ENCODE data around the gene COMMD4.
A peak's percentile ranks its signal among the peaks of the same experiment; 100 is the strongest.
"Not testable (repeated sequence)": the region's sequence is repeated elsewhere in the genome, so short reads cannot be mapped to it uniquely, and the experiment has no call there.

Gene COMMD4

DNA sequence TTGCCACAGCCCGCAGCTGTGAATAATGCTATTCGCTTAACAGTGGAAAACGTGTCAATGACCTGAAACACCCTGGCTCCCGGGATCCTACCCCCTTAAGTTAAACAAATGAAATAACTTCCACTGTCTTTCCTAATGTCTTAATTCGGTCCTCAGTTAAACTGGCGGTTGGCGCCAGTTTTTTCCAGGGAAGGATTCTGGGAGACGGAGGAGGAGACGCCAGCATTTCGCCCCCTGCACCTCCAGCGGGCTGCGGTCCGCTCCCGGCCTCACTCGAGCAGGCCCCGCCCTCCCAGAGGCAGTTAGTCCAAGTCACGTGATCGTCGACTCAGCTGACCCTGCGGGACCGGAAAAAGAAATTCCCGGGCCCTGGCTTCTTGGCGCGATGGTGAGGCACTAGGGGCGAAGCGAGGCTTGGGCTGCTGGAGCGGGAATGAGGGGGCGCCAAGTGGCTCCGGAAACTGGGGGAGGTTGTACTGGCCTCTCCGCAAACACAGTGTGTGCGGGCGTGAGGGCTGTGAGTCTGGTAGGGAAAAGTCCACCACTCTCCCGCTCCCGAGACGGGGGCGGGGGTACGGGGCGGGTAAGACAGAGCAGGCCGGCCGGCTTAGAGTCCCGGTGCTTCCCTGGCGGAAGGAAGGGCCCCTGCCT lies at the start of gene COMMD4:
TSS of gene COMMD4 (plus strand) at position 359 of the 651 bp plus-strand sequence. CDS start at position 386, 27 bp downstream.
- DNase-seq (ENCODE audit: low read depth) = peak; percentile 81

DNA sequence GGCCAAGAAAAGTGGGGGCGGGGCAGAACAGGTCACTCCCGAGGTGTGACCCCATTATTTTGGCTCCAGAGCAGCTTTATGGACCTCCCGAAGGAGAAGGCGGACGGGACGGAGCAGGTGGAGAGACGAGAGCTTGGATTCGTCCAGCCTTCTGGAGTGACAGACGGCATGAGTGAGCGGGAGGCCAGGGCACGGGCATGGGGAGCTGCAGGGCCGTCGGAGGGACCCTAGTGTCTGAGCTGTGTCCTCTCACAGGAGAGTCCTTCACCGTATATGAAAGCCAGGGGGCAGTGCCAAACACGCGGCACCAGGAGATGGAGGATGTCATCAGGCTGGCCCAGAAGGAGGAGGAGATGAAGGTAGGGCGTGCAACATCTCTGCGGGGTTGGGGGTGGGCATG lies 42.2 kb upstream of the COMMD4 start:
- DNase-seq (ENCODE audit: low read depth) = not testable (repeated sequence)

DNA sequence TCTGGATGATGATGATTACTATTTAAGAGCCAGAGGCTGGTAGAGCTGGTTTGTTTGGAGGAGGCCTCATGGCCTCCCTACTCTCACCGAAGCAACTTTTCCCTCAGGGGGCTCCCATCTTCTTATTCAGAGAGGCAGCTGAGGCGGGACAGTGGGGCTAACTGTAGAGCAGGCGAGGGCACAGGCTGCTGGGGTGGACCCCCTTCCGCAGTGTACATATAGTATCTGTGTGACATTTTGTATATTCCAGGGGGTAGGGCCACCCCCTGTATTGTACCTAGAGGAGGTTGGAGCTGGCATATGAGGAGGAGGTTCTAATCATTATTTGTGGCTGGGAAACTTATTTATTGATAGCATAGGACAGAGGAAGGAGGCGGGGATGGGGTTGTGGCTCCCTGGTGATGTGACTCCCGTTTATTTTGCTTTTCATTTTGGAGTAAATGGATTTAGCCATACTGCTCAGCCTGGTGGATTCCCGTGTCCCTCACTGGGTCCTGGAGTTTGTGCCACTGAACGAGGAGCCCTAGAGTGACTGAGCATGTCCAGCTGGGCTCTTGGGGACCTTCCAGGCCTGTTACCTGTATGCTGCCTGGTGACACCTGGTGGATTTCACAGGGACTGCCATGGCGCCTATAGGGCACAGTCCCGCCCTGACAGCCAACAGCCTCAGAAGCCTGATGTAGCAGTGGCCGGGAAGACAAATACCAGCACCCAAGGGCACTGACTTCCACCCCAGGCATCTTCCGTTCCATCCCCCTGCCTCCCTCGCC lies 37.1 kb upstream of the COMMD4 start:
- DNase-seq (ENCODE audit: low read depth) = not testable (repeated sequence)

DNA sequence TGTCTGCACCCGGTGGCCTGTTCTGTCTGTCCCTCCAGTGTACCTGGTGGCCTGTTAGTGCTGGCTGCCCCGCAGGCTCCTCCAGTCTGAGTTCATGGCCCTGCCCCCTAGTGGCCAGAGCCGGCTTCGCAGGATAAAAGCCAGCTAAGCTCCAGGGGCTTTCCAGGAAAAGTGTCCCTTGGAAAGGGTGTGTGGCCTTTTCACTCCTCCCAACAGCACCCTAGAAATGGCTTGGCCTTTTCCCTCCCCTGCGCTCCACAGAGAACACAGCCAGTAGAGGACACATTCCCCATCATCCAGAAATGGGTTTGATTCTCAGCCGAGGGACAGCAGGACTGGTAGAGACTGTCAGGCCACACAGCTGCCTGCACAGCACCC lies 36.6 kb upstream of the COMMD4 start:
- peak; percentile 49 for DNase-seq (ENCODE audit: low read depth)

DNA sequence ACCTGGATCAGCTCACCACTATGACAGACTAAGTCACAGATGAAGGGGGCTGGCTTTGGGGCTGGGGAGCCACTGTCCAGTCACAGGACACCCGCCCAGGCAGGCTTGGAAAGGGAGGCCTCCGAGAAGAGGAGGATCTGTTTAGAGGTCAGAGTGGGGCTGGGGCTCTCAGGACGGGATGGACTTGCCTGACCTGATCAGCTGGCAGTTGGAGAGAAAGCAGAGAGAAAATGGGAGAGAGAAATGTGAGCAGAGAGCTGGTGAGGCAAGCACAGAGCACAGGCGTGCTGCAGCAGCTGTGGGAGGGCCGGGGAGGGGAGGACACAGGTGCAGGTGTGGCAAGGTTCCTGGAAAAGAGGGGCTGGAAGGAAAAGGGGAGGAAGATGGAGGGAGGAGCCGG lies 35.8 kb upstream of the COMMD4 start:
- not testable (repeated sequence) for DNase-seq (ENCODE audit: low read depth)

DNA sequence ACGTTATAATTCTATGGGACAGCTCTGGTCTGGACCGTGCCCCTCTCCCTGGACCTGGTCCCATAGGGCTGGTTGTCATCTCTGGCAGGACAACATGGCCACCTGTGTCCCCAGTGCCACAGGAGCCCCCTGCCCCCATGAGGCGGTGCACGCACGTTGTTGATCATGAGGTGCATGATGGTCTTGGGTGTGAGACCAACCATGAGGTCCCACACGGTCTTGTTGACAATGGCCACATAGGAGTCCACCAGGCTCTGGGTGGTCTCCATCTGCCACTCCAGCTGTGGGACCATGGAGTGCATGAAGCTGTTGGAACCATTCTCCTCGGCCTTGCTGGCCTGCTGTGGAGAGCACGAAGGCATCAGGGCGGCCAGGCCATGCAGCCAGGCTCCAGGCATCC lies 33.5 kb upstream of the COMMD4 start:
- no peak for DNase-seq (ENCODE audit: low read depth)

DNA sequence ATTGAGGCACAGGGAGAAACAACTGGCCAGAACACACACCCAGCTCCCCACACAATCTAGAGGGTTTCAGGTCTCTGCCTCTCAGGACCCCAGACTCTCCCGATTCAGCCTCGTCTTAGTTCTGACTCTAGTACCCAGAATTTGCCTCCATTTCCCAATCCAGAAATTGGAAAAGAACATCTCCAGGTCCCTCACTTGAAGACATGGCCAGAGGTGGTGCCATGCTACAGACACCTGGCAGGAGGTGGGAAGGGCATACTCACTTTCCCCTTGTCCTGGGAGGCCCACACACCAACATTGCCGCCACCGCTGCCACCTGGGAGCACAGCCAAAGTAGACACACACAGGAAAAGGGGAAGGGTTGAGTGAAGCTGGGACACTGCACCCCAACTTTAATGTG lies 33.1 kb upstream of the COMMD4 start:
- not testable (repeated sequence) for DNase-seq (ENCODE audit: low read depth)

DNA sequence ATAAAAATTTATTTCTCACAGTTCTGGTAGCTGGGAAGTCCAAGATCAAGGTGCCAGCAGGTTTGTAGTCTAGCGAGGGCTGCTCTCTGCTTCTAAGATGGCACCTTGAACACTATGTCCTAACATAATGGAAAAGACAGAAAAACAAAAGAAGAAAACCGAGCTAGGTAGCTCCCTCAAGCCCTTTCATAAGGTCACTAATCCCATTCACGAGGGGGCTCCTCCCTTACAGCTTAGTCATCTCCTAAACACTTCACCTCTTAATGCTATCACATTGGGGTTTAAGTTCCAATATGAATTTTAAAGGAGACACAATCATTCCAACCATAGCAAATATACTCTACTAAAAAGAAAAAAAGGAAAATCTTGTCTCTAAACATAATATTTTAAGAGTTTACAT lies 29.7 kb upstream of the COMMD4 start:
- no peak for DNase-seq (ENCODE audit: low read depth)

DNA sequence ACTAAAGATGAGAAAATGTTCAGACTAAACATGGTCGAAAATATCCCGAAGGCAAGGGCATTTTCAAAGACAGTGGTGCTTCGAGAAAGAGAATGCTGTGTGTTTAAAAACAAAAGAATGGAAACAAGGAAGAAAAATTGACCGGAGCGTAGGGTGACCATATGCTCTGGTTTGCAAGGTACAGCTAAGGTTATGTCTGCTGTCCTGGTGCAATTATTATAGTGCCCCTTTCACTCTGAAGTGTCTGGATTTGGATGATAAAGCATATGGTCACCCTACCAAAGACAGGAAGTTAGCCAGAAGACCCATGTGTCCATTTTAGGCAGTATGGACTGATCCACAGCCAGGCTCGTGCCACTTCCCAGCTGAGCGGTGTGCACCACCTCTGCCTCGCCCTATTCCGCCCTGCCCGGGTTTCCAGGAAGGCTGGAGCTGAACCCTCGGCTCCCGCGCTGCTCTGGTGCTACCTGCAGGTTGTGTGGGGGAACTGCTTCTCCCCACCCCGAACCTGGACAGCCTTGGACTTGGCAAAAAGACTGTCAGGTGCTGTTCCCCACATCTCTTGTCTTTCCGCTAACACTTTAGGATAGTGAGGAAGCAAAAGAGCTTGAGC lies 28.0 kb upstream of the COMMD4 start:
- DNase-seq (ENCODE audit: low read depth) = no peak

DNA sequence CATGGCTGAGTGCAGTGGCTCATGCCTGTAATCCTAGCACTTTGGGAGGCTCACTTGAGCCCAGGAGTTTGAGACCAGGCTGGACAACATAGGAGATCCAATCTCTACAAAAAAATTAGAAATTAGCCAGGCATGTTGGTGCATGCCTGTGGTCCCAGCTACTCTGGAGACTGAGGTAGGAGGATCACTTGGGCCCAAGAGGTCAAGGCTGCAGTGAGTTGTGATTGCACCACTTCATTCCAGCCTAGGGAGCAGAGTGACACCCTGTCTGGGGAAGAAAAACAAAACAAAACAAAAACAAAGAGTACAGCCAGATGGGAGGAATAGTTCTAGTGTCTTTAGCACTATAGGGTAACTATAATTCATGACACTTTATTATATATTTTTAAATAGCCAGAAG lies 26.2 kb upstream of the COMMD4 start:
- no peak for DNase-seq (ENCODE audit: low read depth)

DNA sequence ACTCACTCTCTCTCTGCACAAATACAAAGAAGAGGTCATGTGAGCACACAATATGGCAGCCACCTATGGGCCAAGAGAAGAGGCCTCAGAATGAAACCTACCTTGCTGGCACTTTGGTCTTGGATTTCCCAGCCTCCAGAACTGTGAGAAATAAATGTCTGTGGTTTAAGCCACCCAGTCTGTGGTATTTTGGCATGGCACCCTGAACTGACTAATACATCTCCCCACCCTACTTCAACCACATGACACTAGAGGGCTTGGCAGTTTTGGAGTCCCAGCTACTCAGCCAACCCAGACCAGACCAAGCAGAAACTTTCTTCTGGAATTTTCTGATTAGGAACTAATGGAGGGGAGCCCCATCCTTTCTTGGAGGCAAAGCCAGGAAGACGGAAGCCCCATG lies 23.3 kb upstream of the COMMD4 start:
- not testable (repeated sequence) for DNase-seq (ENCODE audit: low read depth)

DNA sequence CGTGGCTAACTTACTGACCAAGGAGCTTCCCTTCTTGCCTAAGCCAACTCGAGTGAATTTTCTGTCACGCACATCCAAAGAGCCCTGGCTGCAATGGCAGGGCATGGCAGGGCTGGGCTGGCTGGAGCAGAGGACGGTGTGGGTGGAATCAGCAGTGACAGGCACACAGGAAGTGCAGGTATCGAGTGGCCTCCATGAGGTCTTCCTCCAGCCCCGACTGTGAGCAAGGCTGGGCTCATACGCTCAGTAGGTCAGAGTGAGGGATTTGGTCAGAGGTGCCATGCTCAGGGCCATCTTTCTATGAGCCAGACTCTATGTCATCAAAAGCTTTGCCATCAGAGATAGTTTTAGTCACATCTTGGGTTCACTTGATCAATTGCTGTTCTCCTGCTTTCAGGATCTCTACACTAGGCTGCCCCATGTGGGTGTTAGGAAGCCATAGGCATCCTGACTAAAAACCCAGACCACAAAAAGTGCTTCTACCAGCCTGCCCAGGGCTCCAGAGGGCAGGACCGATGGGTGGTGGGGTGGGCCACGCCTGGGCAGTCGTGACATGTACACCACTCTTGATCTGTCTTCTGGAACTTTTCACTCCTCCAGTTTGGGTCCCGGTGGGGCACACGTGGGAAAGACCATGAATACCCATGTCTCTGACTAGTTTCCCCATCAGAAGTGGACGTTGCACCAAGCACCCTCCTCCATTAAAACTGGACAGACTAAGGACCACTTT lies 22.6 kb upstream of the COMMD4 start:
- DNase-seq (ENCODE audit: low read depth) = no peak

DNA sequence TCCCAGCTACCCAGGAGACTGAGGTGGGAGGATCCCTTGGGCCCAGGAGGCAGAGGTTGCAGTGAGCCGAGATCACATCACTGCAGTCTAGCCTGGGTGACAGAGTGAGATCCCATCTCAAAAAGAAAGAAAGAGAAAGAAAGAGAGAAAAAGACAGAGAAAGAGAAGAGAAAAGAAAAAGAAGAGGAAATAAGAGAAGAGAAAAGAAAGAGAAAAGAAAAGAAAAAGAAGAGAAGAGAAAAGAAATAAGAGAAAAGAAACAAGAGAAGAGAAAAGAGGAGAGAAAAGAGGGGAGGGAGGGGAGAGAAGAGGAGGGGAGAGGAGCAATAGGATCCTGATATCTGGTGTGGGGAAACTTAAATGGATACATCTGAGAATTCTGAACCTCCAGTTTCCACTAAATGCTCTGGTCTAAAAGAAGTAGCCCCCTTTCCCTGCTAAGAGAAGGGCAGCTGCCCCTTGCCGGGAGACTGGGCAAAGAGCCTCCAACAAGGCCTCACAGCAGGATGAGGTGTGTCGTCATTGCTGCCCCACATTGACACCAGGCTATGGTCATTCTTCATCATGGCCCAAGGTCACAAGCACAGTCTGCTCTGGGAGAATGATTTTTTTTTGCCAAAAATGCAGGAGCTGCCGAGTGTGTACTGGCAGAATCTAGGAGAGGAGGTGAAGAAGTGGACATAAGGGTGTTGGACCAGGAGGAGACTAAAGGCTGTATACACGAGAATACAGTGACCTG lies 21.1 kb upstream of the COMMD4 start:
- DNase-seq (ENCODE audit: low read depth) = no peak

DNA sequence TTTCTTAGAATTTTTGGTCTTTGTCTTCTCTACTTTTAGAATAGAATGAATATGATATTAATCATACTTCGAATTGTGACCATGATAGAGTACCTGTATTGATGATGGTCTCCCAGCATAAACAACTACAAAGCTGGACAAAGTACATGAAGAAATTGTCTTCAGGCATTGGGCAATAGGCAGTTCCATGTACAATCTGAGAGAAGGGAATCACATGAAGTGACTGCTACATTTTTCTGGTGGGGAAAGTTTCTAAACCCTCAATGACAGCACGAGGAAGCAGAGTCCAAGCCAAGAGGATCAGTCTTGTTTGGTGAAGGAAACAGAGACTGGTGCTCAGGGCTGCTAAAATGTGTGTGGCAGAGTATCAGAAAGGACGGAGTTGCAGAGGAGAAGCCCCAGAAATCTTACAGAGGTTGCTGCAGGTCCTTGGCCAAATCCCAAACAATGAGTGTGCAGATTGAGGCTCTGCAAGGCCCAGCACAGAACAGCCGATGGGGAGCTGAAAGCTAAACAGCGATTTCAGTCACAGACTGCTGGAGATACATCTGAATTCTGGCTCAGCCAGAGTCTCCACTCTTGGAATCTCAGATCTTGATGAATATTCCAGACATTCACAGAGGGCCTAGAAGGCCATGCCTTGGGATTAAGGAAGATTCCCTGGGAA lies 16.5 kb upstream of the COMMD4 start:
- DNase-seq (ENCODE audit: low read depth) = not testable (repeated sequence)

DNA sequence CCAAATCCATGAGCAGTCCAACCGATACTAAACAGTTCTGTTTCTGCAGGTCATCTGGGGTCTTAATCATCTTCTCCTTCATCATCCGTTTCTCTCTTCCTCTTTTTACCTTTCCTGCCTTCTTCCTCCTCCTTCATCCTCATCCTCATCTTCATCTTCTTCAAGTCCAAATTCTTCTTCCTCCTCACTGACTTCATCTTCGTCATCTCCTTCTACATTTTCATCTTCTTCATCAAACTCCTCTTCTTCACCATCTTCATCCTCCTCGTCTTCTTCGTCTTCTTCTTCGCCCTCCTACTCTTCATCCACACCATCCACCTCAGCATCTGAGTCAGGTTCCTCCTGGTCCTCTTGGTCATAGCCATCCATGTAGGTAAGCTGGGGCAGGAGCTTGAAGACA lies 14.2 kb upstream of the COMMD4 start:
- DNase-seq (ENCODE audit: low read depth) = no peak

DNA sequence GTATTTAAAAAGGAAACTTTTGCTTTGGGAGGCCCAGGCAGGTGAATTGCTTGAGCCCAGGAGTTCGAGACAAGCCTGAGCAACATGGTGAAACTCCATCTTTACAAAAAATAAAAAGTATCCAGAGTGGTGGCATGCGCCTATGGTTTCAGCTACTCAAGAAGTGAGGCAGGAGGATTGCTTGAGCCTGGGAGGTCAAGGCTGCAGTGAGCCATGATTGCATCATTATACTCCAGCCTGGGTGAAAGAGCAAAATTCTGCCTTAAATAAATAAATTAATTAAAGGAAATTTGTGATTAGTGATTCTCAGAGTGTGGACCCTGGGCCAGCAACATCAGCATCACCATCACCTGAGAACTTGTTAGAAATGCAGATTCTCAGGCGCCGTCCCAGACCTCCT lies 9.9 kb upstream of the COMMD4 start:
- no peak for DNase-seq (ENCODE audit: low read depth)

DNA sequence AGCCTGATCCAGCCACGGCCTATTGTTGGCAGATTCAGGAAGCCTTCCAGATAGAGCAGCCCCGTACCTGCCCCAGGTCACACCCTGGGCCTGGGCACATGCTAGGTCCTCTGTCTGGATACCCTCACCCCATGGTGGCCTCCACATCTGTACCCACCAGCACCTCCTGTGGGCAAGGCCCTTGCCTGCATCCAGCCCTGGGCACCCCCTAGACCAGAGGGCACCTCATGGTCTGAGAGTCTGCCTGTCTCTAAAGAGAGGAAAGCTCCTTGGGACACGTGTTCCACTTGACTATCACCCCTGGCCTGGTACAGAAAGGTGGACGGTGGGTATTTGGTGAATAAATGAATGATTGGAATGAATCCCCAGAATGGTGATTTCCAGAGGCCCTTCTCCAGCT lies 8.9 kb upstream of the COMMD4 start:
- DNase-seq (ENCODE audit: low read depth) = no peak

DNA sequence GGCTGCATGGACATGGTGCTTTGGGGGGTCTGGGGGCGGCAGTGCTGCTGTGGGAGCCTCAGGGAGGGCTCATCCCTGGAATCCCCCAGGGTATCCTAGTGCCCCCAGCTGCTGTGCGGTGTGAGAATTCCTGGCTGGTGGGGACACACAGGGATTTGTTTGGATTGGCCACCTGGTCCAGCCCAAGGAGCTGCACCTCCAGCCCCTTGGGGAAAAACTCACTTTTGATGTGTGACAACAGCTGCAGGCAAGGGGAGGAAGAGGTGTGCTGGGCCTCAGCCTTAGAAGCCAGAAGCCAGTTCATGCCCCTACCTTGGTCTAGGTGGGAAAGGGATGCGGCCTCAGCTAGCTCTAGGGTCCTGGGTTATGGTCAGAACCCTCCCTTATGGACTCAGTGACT lies 8.4 kb upstream of the COMMD4 start:
- DNase-seq (ENCODE audit: low read depth) = no peak

DNA sequence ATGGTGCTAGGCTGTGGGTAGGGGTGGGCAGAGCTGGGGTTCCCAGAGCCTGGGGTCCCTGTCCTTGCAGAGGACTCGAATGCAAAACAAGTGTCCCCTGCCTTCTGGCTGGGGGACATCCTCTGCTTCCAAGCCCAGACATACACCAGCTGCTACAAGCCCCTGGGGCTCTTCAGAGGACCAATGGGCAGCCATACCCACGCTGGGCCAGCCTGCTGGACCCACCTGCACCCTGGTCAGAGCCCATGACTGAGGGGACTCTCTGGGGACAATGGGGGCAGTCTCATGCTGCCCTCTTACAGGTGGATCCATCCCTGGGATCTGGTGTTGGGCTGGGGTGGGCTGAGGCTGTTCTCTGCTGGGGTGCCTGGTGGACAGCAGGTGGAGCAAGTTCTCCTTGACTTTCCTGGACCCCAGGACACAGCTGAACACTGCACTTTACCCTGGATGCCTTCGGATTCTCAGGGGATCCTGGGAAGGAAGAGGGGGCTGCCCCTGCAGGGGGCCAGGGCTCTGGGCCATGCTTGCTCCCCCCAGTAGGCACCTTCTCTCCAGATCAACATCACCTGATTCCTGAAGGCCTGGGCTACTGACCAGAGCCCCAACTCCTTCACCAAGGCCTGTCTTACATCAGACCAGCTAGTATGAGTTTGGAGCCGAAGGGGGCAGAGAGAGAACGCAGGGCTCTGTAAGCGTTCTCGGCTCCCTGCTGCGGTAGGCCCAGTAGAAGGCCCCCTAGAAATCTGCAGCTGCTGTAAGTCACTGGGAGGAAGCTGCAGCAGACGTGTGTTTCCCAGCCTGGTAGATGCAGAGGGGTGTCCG lies 7.2 kb upstream of the COMMD4 start:
- no peak for DNase-seq (ENCODE audit: low read depth)

DNA sequence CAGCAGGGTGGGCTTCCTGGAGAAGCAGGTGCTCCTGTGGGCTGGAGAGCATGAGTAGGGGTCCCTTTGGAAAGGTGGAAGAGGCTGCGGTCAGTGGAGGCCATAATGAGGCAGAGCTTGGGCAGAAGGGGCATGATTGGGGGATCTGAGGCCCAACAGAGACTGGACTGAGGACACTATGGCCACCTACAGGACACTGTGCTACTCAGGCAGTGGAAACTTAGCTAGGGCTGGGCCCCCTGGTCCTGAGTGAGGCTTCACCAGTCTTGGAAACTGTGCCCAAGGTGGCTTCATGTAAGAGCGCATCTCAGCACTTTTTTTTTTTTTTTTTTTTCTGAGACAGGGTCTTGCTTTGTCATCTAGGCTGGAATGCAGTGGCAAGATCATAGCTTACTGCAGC lies 6.3 kb upstream of the COMMD4 start:
- DNase-seq (ENCODE audit: low read depth) = no peak

DNA sequence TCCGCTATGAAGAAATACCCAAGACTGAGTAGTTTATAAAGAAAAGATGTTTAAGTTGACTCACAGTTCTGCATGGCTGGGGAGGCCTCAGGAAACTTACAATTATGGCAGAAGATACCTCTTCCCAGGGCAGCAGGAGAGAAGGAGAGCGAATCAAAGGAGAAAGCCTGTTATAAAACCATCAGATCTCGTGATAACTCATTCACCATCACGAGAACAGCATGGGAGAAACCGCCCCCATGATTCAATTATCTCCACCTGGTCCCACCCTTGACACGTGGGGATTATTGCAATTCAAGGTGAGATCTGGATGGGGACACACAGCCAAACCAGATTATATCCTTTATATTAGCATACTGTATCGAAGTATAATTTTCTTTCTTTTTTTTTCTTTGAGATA lies 3.8 kb upstream of the COMMD4 start:
- DNase-seq (ENCODE audit: low read depth) = not testable (repeated sequence)

All from activated T-cell treated with anti-CD3 and anti-CD28 coated beads for 24 hours (primary cell).